SK-N-SH treated with all-trans-retinoic acid at 6 μM for 48 hours (cell line): ENCODE data around the gene ZFYVE21.

ENCODE experiments used
- ATAC-seq: fragments of 200-7000 bp; cut with Tn5 transposase; 3 replicates; pipeline ENCODE4 v1.9.1; 2020; ENCODE audit warnings: mild to moderate bottlenecking, moderate library complexity
- ARNTL ChIP-seq: fragments of 450-650 bp; formaldehyde crosslinking; IDR thresholded peaks from 2 replicates; pipeline ENCODE4 v1.5.0; 2020; ENCODE audit warnings: low read depth, mild to moderate bottlenecking, moderate library complexity, borderline replicate concordance
- BACH2 ChIP-seq: fragments of 250-450 bp; sonication (Bioruptor Pico); IDR thresholded peaks from 2 replicates; pipeline ENCODE4 v1.9.0; 2021; ENCODE audit warnings: mild to moderate bottlenecking, borderline replicate concordance
- CREB5 ChIP-seq: fragments of 250-450 bp; sonication (Bioruptor Pico); IDR thresholded peaks from 2 replicates; pipeline ENCODE4 v1.5.1; 2020; ENCODE audit warnings: low read depth, mild to moderate bottlenecking, moderate library complexity
- CSDC2 ChIP-seq: fragments of 250-450 bp; sonication (Bioruptor Pico); IDR thresholded peaks from 2 replicates; pipeline ENCODE4 v1.5.0; 2020; ENCODE audit warnings: mild to moderate bottlenecking, moderate library complexity
- CSRNP3 ChIP-seq: fragments of 250-450 bp; sonication (Bioruptor Pico); IDR thresholded peaks from 2 replicates; pipeline ENCODE4 v1.5.1; 2021; ENCODE audit warnings: mild to moderate bottlenecking, moderate library complexity
- ESRRG ChIP-seq: fragments of 250-450 bp; sonication (Bioruptor Pico); IDR thresholded peaks from 2 replicates; pipeline ENCODE4 v1.6.1; 2021; ENCODE audit warnings: mild to moderate bottlenecking
- GLIS3 ChIP-seq: fragments of 250-450 bp; sonication (Bioruptor Pico); IDR thresholded peaks from 2 replicates; pipeline ENCODE4 v1.5.0; 2020; ENCODE audit warnings: mild to moderate bottlenecking, moderate library complexity
- OSR1 ChIP-seq: fragments of 250-450 bp; sonication (Bioruptor Pico); IDR thresholded peaks from 2 replicates; pipeline ENCODE4 v1.8.0; 2022; ENCODE audit warnings: moderate library complexity, mild to moderate bottlenecking, inconsistent platforms
- PATZ1 ChIP-seq: fragments of 250-450 bp; sonication (Bioruptor Pico); IDR thresholded peaks from 2 replicates; pipeline ENCODE4 v1.8.0; 2020; ENCODE audit warnings: mild to moderate bottlenecking, moderate library complexity, borderline replicate concordance
- POU6F1 ChIP-seq: fragments of 250-450 bp; sonication (Bioruptor Pico); IDR thresholded peaks from 2 replicates; pipeline ENCODE4 v1.8.0; 2021; ENCODE audit warnings: low read depth, mild to moderate bottlenecking, moderate library complexity, borderline replicate concordance
- PPARA ChIP-seq: fragments of 250-450 bp; sonication (Bioruptor Pico); IDR thresholded peaks from 2 replicates; pipeline ENCODE4 v1.5.0; 2020; ENCODE audit warnings: mild to moderate bottlenecking, borderline replicate concordance
- SNAI2 ChIP-seq: fragments of 250-450 bp; sonication (Bioruptor Pico); IDR thresholded peaks from 2 replicates; pipeline ENCODE4 v1.5.0; 2020; ENCODE audit warnings: mild to moderate bottlenecking, moderate library complexity
- TCF4 ChIP-seq: fragments of 250-450 bp; sonication (Bioruptor Pico); IDR thresholded peaks from 2 replicates; pipeline ENCODE4 v1.8.0; 2021; ENCODE audit warnings: mild to moderate bottlenecking, moderate library complexity, borderline replicate concordance
- TOX ChIP-seq: fragments of 250-450 bp; sonication (Bioruptor Pico); IDR thresholded peaks from 2 replicates; pipeline ENCODE4 v1.8.0; 2021; ENCODE audit warnings: mild to moderate bottlenecking, moderate library complexity, borderline replicate concordance
- TSHZ2 ChIP-seq: fragments of 250-450 bp; sonication (Bioruptor Pico); IDR thresholded peaks from 2 replicates; pipeline ENCODE4 v1.5.0; 2020; ENCODE audit warnings: mild to moderate bottlenecking, moderate library complexity
- ZC3H10 ChIP-seq: fragments of 250-450 bp; sonication (Bioruptor Pico); IDR thresholded peaks from 2 replicates; pipeline ENCODE4 v1.5.1; 2021; ENCODE audit warnings: mild to moderate bottlenecking, moderate library complexity
- ZFP3 ChIP-seq: fragments of 250-450 bp; sonication (Bioruptor Pico); IDR thresholded peaks from 2 replicates; pipeline ENCODE4 v1.5.0; 2020; ENCODE audit warnings: mild to moderate bottlenecking, moderate library complexity
- ZFP30 ChIP-seq: fragments of 450-650 bp; formaldehyde crosslinking; IDR thresholded peaks from 2 replicates; pipeline ENCODE4 v1.5.0; 2022; ENCODE audit warnings: mild to moderate bottlenecking, moderate library complexity
- ZNF565 ChIP-seq: fragments of 450-650 bp; formaldehyde crosslinking; conservative IDR thresholded peaks from 2 replicates; pipeline ENCODE4 v1.5.0; 2020; ENCODE audit warnings: low read depth, mild to moderate bottlenecking, moderate library complexity
- ZNF70 ChIP-seq: fragments of 450-650 bp; formaldehyde crosslinking; IDR thresholded peaks from 2 replicates; pipeline ENCODE4 v1.5.0; 2020; ENCODE audit warnings: mild to moderate bottlenecking, moderate library complexity

Gene ZFYVE21

GRCh38 chr14:103716899-103717411, 1.3 kb downstream of the ZFYVE21 start:
- TF ChIP-seq ARNTL (CRISPR knock-in tag) (no peak), ZNF565 (CRISPR knock-in tag) (no peak), GLIS3 (CRISPR knock-in tag) (no peak), PATZ1 (no peak), SNAI2 (CRISPR knock-in tag) (no peak), TCF4 (no peak), ZC3H10 (CRISPR knock-in tag) (no peak), TSHZ2 (CRISPR knock-in tag) (no peak), ESRRG (no peak), CREB5 (CRISPR knock-in tag) (no peak), ZNF70 (CRISPR knock-in tag) (no peak)
- ATAC-seq = no peak

GRCh38 chr14:103718572-103718971, 3.0 kb downstream of the ZFYVE21 start:
- no peak for TF ChIP-seq BACH2
- no peak for TF ChIP-seq POU6F1
- TF ChIP-seq ZC3H10 (CRISPR knock-in tag) = no peak
- TF ChIP-seq GLIS3 (CRISPR knock-in tag) = no peak
- no peak for TF ChIP-seq ZFP30 (CRISPR knock-in tag)
- no peak for TF ChIP-seq TSHZ2 (CRISPR knock-in tag)
- TF ChIP-seq CSDC2 (CRISPR knock-in tag) = no peak
- TF ChIP-seq PPARA = no peak
- TF ChIP-seq TOX (CRISPR knock-in tag) = no peak
- TF ChIP-seq ZNF565 (CRISPR knock-in tag) = no peak
- no peak for TF ChIP-seq SNAI2 (CRISPR knock-in tag)
- TF ChIP-seq TCF4 = no peak
- ATAC-seq = no peak

GRCh38 chr14:103719751-103720150, 4.1 kb downstream of the ZFYVE21 start:
- ATAC-seq = no peak
- TF ChIP-seq ARNTL (CRISPR knock-in tag) (no peak), ZFP30 (CRISPR knock-in tag) (no peak), ZFP3 (CRISPR knock-in tag) (no peak), TSHZ2 (CRISPR knock-in tag) (no peak), ZNF70 (CRISPR knock-in tag) (no peak), TCF4 (no peak), BACH2 (no peak), CSRNP3 (CRISPR knock-in tag) (no peak), OSR1 (CRISPR knock-in tag) (no peak), ZNF565 (CRISPR knock-in tag) (no peak), POU6F1 (no peak)
